GM18526 (cell line): ENCODE data around the gene SBSN.

Source experiments
- POLR2A ChIP-seq: IDR thresholded peaks from 3 replicates; pipeline ENCODE4 v1.6.1; 2011; ENCODE audit not compliant: insufficient read length; ENCODE audit errors: extremely low read depth

Gene SBSN

GRCh38 chr19:35525873-35526272 lies 2.2 kb downstream of the SBSN start:
- no peak for TF ChIP-seq POLR2A

DNA sequence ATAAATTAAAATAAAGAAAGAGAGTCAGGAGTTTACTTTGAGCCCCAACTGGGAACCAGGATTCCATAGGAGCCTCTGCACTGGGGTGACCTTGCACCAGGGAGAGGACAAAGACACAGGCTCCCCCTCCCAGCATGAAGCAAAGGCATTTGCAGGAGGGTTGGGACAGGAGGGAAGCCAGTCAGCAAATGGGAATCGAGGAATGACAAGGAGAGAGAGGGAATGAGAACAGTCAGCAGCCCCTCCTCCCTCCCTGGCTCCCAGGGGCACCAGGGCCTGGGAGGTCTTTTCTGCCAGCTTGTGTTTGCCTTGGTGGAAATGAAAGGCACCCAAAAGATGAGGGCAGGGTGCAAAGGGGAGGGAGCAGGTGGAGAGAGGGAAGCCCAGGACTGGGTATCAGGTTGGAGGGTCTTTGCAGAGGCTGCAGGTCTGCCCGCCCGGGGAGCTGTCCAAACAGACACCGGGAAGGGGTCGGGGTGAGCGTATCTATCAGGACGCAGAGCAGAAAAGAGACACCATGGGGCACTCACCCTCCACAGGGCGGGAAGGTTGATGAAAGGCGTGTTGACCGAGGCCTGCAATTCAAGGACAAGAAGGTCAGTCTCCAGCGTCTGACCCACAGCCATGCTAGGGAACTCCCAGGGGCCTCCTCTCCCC lies 3.8 kb downstream of the SBSN start:
- TF ChIP-seq POLR2A, result no peak

DNA sequence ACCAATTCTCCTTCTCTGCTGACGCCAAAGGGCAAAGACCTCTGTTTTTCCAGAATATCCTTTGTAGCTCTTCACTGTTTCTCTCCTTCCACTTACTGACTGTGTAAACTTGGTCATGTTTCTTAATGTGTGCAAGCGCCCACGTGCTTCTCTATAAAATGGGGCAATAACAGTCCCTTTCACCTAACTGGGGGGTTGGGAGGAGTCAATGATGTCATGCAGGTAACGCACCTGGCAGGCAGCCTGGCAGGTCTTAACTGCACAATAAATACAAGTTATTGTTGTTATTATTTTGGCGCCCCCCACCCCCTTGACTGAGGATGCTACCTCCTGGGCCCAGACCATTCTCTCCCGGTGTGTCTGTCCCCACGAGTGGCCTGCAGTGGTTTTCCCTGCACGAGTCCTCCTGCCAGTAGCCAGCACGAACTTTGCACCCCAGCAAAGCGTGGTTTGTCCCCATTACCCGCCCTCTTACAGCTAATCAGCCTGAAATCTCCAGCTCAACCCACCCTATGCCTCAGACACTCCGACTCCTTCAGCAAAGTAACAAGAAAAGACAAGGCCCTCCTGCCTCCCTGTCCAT lies 5.3 kb downstream of the SBSN start:
- TF ChIP-seq POLR2A, result no peak

DNA sequence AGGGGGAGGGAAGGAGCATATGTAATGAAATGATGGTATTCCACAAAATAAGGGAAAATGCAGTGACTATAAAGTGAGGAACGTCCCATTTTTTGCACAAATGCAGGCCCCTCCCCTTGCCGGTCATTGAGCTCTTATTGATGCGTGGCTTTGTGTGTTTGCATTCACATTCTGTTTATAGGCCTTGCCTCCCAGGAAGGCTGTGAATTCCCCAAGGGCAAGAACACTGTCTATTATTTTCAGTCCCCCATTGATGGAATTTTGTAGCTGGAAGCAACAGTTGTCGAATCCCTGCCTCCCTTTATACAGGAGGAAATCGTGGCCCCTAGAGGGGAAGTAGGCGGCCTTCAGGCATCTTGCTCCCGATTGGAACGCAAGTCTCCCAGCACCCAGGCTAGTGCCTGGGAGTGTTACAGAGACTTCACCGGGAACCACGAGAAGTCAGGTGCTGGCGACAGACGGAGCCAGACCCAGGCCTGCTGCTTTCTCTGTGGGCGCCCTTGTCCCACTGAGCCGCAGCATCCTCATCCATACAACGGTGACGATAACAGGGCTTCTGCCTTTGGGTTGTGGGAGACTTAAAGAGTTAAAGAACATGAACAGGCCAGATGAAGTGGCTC lies 6.9 kb downstream of the SBSN start:
- TF ChIP-seq POLR2A, result no peak

GRCh38 chr19:35519291-35519690 lies 8.8 kb downstream of the SBSN start:
- TF ChIP-seq POLR2A, result no peak

DNA sequence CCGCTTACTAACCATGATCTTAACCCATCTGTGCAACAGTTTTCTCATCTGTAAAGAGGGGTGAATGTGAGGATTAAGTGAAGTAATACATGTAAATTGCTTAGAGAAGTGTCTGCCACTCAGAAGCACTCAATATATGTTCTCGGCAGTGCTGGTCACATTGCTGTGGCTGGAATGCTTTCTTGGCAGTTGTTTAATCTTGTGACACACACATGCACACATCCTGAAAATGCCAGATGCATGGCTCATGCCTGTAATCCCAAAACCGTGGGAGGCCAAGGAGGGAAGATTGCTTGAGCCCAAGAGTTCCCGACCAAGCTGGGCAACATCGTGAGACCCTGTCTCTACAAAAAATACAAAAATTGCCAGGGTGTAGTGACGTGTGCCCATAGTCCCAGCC lies 9.8 kb downstream of the SBSN start:
- no peak for TF ChIP-seq POLR2A

DNA sequence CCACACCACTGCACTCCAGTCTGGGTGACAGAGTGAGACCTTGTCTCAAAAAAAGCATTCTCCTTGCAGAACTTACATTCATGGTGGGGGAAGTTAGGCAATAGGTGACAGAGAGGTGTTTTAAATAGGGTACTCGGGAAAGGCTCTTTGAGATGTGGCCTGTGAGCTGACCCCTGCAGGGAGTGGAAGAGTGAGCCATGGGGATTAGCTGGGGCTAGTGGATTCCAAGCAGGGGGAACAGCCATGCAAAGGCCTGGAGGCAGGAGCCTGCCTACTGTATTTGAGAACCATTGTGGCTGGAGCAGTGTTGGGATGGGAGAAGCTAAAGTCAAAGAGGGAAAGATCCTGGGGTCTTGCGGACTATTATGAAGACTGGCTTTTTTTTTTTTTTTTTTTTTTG lies 10.8 kb downstream of the SBSN start:
- TF ChIP-seq POLR2A, result no peak

DNA sequence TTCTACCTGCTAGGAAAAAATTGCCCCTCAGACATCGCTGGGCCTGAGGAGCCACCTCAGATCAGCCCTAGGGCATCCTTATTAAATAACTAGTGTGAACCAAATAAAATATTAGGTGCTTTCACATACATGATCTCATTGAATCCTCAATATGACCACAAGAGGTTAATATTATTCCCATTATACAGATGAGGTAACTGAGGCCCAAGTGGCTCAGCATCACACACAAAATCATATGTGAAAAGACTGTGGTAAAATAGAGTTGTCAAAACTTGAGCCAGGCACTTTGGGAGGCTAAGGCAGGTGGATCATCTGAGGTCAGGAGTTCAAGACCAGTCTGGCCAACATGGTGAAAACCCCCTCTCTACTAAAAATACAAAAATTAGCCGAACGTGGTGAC lies 11.8 kb downstream of the SBSN start:
- no peak for TF ChIP-seq POLR2A

DNA sequence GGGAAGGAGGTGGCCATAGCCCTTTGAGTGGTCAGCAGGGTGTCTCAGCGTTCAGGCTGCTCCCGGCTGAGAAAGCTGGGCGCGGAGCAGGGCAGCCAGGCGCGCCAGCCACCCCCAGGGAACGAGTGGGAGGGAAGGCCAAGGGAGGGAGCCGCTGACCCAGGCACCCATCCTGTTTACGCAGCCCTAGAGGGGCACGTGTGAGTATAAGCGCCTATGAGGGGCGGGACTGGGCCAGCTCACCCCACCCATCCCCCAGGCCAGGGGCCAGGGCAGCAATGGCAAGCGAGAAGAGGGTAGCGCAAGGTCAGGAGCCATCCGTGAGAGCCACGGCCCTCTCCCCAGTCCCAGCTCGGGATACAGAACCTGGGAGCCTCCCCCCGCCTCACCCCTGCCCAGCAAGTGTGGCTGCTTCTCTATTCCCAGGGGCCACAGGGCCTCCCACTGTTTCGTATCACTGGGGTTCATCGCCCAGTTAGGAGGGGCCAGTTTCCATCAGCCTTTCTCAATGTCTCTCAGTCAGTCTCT lies 13.8 kb downstream of the SBSN start:
- no peak for TF ChIP-seq POLR2A

DNA sequence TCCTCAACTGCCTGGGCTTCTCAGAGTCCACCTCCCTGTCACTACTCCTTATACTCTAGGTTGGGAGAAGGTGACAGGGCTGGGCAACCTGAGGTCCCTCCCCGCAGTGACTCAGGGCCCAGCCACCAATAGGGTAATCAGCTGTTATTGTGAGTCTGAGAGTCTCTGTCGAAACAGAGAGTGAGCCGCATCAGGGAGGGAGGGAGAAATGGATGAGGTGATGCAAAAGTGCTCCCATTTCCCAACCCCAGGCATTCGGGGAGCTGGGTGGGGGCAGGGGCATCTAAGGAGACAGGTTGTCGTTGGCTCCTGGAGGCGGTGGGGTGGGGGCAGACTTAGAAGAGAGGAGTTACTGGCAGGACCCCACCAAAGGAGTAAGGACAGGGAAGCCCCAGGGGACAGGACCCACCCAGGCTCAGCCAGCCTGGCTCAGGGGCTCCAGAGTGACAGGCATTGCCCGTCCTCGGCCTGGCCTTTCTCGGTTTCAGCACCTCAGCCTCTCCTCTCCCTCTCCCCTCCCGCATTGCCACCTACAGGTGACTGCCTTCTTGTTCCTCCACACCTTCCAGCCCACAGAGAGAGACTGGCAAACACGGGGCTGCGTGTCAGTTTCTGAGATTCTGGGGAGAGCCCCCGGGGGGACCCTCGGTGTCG lies 14.4 kb downstream of the SBSN start, which contains the start of gene DMKN:
Gene DMKN (minus strand): TSS at position 22 of the 654 bp plus-strand sequence. CDS start 174 bp downstream, outside the sequence.
- no peak for TF ChIP-seq POLR2A

- TF ChIP-seq POLR2A, result no peak
Measured at GRCh38 chr19:35512831-35513627, 15.1 kb downstream of the SBSN start.

- TF ChIP-seq POLR2A, result no peak
Measured at GRCh38 chr19:35511337-35511736, 16.8 kb downstream of the SBSN start.

DNA sequence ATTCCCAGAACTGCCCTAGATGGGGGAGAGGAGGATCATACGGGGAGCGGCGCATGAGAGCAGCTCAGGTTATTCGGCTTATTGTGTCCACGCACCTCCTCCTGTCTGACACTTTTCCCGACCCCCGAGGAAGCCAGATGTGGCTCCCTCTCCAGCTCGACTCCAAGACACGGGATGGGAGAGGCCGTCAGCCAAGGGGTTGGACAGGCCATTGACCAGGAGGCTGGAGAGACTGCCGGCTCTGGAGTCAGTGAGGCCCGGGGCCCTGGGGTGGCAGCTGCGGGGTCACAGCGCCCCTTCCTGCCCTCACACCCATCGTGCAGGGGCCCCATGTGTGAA lies 17.5 kb downstream of the SBSN start:
- no peak for TF ChIP-seq POLR2A

DNA sequence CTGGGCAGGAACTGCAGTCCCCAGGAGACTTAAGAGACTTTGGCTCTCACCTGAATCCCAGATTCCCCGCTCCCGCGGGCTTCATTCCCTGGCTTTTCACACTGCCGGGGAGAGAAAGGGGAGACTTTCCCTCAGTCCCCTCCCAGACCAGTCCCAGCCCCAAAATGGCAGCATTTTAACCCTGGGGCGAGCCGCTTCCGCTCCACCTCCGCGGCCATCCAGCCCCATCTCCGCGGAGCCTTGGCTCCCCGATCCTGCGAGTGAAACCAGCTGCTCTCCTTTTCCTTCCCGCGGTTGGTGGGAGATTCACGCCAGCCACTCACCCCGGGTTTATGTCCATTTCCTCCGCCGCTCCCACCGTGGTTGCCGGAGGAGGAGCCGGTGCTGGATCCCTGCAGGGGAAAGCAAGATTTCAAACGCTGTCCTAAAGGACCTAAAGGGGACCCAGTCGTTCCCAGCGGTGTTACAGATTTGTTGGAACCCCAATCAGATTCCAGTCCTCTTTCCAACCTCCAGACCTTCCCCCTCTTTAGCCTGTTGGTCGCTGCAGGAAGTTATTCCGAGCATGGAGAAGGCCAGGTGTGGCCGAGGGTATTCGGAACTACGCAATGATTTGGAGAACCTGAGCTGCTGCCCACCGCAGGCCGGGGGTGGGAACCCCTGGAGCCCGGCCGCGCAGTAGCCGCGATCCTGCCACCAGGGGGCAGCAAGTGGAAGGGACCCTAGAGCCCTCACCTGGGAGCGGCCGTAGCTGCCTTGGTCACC lies 18.1 kb downstream of the SBSN start:
- TF ChIP-seq POLR2A, result no peak
